NCI-H146 treated with DMSO at 0.1 percent for 48 hours (cell line): ENCODE data around the gene HPD.
"Not testable (repeated sequence)": the region's sequence is repeated elsewhere in the genome, so short reads cannot be mapped to it uniquely, and the experiment has no call there.

Source experiments
- DNase-seq: peaks from one replicate; lab custom pipeline; 2025; ENCODE audit not compliant: unreplicated experiment; lab: John Stamatoyannopoulos, UW

The HPD gene

DNA sequence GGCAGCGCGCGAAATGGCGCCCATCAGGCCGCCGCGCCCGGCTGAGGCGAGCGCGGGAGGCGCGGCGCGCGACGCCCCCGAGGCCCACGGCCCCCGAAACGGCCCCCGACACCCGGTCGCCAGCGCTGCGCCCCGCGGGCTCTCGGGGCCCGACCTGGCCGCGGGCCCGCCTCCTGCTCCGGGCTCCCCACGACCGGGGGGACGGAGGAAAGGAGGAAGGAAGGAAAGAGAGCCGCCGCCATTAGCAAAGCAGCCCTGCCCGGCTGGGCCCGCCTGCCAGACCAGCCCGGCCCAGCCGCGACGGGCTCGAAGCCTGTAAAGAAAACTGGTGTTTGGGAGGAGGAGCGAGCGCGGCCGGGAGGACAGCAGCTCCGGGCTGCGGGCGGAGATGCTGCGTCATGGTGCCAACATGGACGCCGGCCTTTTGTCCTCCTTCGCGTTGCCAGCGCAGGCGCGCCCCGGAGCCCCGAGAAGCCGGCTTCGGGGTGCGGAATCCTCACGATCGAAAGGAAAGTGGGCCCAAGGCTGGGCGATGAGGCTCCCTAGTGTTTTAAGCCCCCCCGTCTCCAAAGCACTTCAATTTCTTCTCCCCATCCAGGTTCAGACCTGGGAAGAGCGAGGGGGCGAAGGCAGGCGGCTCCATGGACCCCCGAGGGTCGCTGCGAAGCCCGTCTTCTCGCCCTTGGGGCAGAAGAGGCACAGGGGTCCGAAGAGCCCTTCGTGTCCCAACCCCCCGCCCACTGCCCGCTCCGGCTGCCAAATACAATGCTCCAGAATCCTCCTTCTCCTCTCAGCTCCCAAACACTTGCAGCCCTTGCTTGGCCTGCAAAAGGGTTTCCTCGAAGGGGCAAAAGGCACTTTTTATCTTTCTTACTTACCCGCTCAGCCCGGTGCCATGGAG is 57.7 kb downstream of the HPD start:
- DNase-seq = no peak

DNA sequence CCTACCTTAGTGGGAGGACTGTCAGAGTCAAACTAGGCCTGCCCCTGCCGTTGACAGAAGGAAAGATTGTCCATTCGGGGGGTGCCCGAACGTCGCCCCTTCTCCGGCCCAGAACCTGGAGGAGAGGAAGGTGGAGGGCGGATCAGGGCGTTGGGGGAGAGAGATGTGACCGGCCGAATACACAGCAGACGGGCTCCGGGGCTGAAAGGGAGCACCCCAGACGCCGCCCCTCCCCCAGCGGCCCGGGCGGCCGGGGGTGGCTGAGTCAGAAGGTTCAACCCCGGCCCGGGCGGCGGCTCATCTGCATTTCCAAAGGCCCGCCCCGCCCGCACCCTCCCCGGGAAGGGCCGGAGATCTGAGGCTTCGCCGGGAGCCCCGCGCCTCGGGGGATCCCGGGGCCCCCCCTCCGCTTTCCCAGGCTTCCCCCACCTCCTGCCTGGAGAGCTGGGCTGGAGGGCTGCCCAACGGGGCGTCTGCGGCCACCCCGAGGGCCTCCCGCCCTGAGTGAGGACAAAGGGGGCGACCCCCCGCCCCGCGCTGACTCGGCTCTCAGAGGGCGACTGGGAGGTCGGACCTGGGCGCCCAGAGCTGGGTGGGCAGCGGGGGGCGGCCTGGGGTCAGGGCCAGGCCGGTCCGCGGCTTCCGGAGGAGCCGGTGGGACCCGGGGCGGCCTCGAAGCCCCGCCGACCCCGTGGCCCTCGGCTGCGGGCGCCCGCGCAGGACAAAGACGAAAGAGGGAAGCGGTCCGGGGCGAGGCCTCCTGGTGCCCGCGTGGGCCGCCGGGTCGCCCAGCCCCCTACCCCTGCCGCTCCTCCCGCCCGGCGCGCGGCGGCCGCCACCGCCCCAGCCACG is 58.6 kb downstream of the HPD start:
- DNase-seq = peak; percentile 38

DNA sequence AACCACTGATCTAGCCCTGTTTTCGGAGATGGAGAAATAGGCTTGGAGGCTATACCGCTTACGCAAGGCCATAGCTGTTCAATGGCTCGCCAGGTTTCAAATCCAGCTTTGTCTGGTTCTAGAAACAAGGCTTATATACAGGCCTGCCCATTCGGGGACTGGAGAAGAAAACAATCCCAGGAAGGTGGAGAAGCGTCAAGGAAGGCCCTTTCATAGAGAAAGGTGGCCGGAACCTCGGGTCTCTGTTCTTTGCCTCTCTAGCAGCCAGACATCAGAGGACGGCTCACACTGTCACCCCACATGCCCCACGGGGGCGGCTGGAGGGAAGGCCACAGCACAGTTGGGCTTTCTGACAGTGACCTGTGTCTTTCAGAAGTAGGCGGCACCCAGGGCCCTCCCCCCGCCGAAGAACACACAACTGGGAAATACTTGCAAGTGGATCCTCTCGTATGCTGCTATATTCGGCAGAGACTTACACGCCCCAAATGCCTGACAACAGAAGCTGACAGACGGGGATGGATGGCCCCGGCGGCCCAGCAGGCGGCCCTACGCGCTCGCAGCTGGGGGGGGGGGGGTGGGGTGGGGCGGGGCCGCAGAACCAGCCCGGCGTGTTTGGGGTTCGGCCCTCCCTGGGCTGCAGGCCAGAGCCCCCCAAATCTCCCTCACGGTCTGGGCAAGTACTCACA is 59.4 kb downstream of the HPD start:
- DNase-seq = peak; percentile 72

DNA sequence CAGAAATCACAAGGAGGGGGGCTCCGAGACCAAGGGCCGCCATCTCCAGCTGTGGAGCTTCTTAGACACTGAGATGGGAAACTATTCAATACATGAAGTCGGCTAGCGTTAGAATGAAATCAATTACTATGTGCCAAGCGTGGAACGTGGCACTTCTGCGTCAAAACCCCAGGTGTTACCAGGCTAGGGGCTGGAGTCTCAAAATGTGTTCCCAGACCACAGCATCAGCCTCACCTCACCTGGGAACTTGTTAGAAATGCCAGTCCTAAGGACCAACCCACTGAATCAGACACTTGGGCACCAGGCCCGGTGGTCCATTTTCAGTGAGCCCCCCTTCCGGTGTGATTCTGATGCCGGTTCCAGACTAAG is 59.9 kb downstream of the HPD start:
- DNase-seq = no peak

DNA sequence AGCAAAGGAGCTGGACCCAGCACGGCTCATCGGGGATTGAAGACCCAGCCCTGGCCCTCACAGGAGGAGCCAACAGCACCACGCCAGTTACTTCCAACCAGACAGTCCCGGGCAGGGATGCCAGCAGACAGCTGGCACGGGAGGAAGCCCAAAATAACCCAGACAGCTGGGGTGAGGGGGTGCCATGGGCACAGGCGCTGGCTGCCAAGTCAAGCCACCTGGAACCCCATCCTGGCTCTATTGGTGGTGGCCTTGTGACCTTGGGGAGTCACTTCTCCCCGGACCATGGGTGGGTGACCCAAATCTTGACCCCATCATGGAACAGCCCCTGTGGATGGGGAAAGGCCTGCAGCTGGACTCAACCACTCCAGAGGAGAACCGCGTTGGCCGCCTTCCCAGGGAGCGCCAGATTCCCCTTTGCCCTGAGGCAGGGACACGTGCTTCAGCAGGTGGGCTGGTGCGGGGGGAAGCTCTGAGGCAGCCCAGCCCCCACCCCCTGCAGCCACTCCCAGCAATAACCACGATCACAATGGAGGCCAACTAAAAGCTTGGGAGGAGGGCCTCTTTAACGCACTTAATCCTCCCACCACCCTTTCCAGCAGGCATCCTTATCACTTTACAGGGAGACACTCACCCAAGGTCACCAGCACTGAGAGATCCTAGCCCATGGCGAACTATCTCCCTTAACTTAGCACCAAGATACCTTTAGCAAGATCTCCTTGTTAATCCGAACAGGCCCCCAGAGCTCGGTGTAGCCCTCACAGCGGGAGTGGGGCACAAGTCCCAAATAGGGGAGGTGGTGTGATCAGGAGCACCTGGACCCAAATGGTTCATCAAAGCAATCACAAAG is 60.5 kb downstream of the HPD start:
- DNase-seq = peak; percentile 90

DNA sequence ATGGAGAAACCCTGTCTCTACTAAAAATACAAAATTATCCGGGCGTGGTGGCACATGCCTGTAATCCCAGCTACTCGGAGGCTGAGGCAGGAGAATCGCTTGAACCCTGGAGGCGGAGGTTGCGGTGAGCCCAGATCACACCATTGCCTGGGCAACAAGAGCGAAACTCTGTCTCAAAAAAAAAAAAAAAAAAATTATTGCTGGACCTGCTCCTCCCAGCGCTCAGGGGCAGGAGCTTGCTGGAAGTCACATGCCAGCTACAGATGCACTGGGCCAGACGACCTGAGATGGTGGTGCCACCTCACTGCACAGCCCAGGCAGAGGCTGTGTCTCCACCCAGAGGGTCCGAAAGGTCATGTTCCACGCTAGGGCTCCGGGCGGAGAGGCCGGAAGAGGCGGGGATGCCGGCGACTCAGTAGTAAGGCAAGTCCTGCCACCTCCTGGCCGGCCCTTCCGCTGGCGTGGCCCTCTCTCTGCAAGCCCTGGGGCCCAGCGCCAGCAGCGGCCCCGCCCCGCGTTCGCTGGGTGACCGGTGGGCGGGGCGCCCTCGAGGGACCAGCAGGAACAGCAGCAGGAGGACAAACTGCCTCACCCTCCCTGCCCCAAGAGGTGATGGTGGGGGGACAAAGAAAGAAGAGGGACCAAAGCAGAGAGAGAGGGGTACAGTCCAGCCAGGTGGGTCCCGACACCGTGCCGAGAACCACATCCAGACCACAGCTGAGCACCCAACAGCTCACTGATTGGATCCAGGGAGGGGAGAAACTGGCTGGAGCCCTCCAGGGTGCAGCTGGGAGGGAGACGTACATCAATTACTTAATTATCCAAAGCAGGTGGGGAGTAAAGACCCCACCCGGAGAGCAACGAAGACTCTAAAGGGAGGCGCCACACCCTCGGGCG is 61.6 kb downstream of the HPD start:
- DNase-seq = peak; percentile 88

DNA sequence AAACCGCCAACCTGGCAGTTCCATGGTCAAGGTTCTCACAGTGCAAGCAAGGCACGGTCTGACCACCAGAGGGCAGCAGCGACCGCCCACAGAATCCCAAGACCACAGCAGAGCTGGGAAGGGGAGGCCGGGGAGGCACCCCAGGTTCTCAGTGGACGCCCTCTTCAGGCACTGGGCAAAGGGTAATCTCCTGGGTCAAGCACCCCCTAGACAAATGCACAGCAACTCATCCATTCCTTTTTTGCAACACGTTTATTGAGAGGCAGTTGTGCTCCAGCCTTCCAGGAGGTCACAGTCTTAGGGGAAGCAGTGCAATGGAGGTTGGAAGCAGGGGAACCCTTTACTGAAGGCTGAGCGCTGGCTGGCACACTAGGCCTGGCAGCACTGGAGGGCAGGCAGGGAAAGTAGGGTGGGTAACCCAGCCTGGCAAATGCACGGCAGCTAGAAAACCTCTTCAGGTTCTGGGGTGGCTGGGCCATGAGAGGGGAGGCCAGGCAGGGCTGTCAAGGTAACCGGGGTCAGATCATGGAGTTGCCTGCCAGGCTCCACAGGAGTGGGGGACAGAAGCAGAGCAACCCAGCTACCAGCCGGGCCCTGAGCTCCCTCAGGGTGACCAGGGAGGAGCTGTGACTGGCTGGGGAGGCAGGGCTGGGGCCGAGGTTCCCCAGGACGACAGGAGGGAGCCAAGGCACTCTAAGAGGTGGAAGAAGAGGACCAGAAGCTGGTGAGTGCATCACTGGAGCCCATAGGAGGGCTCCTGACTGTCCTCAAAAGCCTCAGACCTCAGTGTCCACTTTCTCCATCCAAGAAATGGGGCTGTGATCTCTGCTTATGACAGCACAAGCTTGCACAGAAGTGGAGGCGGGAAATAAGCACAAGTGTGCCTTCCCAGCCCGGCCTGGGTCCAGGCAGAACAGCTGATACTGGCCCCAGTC is 63.4 kb downstream of the HPD start:
- DNase-seq = peak; percentile 21

DNA sequence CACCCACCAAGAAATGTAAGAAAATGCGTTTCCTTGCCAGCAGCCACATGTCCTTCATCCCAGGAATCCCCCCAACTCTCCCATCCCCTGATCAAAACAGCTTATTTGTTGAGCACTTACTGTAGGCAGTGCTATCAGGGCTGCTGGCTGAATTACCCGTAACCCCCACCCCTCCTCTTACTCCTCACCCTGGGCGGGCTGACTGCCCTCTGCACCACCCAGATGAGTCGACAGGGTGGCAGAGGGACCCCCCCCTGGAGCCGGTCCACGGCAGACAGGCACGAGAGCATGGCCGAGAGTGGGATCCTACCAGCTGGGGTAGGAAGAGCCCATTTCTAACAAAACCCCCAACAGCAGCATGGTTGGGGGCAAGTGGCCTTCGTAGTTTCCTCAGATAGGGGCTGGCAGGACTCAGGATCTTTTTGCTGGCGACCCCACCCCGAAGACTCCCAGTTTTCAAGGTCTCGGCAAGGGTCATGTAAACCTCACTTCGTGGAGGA is 64.1 kb downstream of the HPD start:
- DNase-seq = no peak

DNA sequence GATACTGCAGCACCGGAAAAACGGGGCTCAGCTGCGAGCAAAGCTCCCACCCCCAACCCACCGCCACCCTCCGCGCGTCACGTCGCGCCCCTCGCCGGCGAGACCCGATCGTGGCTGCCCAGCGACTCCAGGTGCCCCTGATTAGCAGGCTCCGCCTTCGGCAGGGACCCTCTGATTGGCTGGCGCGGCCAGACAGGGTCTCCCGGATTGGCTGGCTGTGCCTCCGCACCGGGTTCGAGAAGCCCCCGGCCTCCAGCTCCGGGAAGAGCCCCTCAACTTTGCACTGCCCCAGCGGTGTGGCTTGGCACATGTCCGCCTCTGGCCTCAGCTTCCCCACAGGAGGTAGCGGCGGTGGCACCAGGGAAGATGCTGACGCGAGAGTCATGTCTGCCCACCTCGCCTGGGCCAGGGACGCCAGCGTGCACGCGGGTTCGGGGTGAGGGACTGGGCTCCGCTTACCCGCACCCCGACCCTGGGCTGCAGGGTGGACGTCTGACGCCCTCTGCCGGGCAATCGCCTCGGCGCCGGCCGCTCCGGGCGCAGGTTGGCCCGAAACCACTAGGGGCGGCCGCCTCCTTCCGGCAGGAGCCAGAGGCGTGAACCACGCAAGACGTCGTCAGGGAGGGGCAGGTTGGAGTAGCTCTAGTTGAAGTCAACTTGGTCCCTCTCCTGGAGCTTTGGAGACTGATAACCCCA is 64.7 kb downstream of the HPD start:
- DNase-seq = no peak

DNA sequence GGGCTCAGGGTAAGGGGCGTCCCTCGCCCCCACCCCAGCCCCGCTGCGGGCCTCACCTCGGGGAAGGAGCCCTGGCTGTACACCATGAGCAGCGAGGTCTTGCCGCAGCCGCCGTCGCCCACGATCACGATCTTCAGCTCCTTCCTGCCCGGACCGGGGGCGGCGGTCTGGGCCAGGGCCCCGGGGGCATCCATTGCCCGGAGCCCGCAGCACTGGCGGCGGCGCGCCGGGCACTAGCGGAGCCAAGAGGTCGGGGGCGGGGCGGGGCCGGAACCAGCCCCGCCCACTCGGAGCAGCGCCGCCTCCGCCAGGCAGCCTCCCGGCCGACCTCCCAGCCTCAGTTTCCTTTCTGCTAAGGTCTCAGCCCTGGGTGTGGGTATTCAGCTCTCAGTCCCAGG is 65.2 kb downstream of the HPD start, which contains the start of gene RHOF:
Gene RHOF (minus strand): TSS at position 249 of the 398 bp plus-strand sequence. CDS start 55 bp downstream, at position 194.
- DNase-seq = no peak

DNA sequence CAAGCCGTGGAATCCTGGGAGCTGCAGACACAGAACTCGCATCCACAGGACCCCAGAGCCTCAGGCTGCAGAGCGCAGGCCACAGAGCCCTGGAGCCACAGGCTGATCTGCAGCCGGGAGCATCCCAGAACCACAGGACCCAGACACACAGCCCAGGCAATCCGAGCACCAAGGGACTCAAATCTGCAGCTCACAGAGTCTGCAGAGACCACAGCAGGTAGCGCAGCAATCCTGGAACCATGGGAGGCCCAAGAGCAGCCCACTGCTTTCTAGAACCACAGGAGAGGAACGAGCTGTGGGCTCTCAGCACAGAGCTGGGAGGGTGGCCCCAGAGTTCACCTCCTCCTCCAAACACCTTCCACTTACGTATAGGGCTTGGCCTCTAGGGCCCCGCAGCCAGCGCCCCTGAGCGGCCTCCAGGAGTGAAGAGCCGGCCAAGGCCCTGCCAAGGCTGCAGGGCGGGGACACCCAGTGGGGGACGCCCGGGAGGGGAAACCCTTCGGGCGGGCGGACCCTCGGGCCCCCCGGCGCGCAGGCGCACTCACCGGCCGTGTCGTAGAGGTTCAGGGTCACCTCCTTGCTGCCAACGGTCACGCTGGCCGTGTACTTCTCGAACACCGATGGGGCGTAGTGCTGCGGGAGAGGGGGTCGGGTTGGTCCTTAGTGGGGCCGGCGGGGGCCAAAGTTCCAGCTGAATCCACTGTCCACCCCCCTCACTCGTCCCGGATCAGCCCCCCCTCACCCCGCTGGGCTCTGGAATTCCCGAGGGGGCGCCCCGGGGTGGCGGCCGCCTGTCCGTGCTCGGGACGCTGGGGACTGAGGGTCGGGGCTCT is 65.8 kb downstream of the HPD start:
- no peak for DNase-seq

DNA sequence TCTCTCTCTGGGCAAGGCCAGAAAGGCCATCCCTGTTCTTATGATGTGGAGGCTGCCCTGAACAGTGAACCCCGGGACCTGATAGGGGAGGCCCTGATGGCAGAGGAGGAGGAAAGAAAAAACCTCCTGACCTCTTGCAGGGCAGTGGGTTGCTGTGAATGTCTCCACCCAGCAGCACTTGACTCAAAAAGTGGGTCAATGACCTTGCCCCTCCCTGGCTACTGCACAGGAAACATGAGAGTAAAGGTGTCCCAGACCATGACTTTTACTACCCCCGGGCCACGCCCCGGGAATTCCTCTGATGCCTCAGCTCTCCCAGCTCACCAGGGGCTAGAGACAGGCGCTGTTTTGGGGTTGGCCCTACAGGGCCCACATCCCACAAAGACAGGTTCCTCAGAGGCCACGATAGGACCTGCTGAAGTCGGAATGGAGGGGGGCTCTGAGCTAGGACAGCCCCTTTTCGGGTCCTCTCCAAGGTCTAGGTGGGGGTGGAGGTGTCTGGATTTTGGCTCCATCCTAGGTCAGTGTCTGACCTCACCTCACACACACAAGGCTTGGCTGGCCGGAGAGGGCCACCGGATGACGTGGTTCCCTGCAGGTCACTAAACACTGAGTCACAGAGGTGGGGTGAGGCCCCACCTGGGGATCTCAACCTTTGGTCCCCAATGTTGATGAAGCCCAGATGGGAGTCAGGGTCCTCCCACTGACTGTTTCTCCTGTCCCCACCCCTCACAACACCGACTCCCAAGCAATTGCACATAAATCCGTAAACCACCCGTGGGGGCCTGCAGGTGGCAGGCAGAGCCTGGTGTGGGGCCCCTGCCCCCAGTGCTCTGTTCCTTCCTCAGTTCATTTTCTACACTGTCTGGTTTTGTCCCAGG is 66.7 kb downstream of the HPD start:
- no peak for DNase-seq

DNA sequence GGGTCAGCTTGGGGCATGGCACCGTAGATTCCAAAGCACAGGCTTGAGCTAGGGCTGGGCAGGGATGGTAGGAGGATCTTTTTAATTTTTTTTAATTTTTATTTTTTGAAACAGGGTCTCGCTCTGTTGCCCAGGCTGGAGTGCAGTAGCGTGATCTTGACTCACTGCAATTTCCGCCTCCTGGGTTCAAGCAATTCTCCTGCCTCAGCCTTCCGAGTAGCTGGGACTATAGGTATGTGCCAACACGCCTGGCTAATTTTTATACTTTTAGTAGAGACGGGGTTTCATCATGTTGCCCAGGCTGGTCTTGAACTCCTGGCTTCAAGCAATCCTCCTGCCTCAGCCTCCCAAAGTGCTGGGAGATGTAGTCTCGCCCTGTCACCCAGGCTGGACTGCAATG is 67.9 kb downstream of the HPD start:
- DNase-seq = not testable (repeated sequence)

DNA sequence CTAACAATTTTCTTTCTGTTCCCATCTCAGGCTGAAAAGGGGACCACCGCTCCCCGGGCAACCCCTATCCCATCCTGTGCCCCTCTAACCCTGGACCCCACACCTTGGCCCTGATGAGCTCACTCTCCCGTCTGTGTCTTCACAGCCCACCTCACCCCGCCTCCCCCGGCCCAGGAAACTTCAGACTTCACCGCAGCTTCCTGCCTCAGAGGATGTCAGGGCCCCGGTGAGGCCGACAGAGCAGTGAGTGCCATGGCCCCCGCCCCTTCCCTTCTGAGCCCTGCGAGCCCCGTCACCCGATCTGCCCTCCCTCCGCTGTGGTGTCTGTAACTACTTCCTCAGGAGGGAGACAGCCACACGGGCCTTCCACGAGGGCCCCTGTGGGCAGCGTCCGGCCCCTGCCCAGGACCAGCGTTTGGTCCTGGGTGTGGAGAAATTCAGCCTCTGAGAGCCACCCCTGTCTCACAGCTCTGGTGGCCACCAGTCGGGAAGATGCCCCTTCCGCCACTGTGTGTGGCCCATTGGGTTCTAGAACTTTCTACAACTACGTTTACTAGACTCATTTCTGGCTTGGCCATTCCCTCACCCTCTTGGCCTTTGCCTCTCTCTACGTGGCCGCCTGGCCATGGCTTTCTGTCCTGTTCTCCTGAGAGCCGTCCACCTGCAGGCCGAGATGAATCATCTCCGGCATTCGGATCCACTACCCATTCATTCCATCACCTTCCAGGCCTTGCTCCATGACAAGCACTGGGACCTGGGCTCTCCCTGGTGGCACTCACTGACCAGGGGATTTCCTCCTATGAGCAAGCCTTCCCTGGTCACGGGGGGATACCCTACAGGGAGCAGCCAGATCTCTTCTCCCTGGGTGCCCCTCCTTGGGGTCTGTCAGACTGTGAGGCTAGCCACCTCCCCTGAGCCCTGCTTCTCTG is 68.6 kb downstream of the HPD start:
- DNase-seq = no peak
